Measurements from ENCODE around the gene ZNF292.
"Not testable (repeated sequence)": the region's sequence is repeated elsewhere in the genome, so short reads cannot be mapped to it uniquely, and the experiment has no call there.

The ZNF292 gene

GRCh38 chr6:87301277-87301676 lies 145.9 kb downstream of the ZNF292 start:
- not testable (repeated sequence) for H3K4me3 ChIP-seq (ENCODE audit: low read depth, low read length); H3K27me3 ChIP-seq (ENCODE audit: control insufficient read depth, insufficient read depth, low read length); H3K27ac ChIP-seq (ENCODE audit: low read depth, low read length); H3K9me3 ChIP-seq (ENCODE audit: control insufficient read depth, insufficient read depth, low read depth, low read length); H3K9ac ChIP-seq (ENCODE audit: low read length); H3K4me1 ChIP-seq (ENCODE audit: control insufficient read depth, insufficient read depth, low read length); H3K36me3 ChIP-seq (ENCODE audit: control insufficient read depth, insufficient read depth, low read length)

GRCh38 chr6:87308970-87309369 lies 153.6 kb downstream of the ZNF292 start:
- no peaks in the 10 kb centered on the region for H3K36me3 ChIP-seq (ENCODE audit: control insufficient read depth, insufficient read depth, low read length)
- no peaks in the 10 kb centered on the region for H3K9me3 ChIP-seq (ENCODE audit: control insufficient read depth, insufficient read depth, low read depth, low read length)
- H3K27ac ChIP-seq (ENCODE audit: low read depth, low read length) = no peak overlapping the region
- no peak overlapping the region for H3K9ac ChIP-seq (ENCODE audit: low read length)
- no peaks in the 10 kb centered on the region for H3K27me3 ChIP-seq (ENCODE audit: control insufficient read depth, insufficient read depth, low read length)
- no peaks in the 10 kb centered on the region for H3K4me1 ChIP-seq (ENCODE audit: control insufficient read depth, insufficient read depth, low read length)
- no peak overlapping the region for H3K4me3 ChIP-seq (ENCODE audit: low read depth, low read length)

- Histone ChIP-seq H3K4me3 (ENCODE audit: low read depth, low read length) (no peak overlapping the region), H3K27ac (ENCODE audit: low read depth, low read length) (no peak overlapping the region), H3K4me1 (ENCODE audit: control insufficient read depth, insufficient read depth, low read length) (no peaks in the 10 kb centered on the region), H3K36me3 (ENCODE audit: control insufficient read depth, insufficient read depth, low read length) (no peaks in the 10 kb centered on the region), H3K27me3 (ENCODE audit: control insufficient read depth, insufficient read depth, low read length) (no peaks in the 10 kb centered on the region), H3K9me3 (ENCODE audit: control insufficient read depth, insufficient read depth, low read depth, low read length) (no peaks in the 10 kb centered on the region), H3K9ac (ENCODE audit: low read length) (no peak overlapping the region)
Observed at GRCh38 chr6:87312860-87313259, 157.5 kb downstream of the ZNF292 start.
